Memory B cell (primary cell): Measurements from ENCODE around the gene PFN1.

Experiments used
- ATAC-seq: fragments of 150-1000 bp; cut with Tn5 transposase; 2 replicates; pipeline ENCODE4 v1.10.0; 2021; ENCODE audit warnings: low read depth, mild to moderate bottlenecking, moderate library complexity
- DNase-seq, 2 donors: peaks; one replicate each; pipeline ENCODE4 v3.0.0; 2022; ENCODE audit warnings: low spot score in 2 of 2
- H3K27ac Mint-ChIP-seq: one replicate; pipeline ENCODE4 v1.8.0; 2022; ENCODE audit warnings: mild to moderate bottlenecking, moderate library complexity, mixed read lengths
- H3K27me3 Mint-ChIP-seq: one replicate; pipeline ENCODE4 v1.8.0; 2022; ENCODE audit warnings: mixed read lengths
- H3K36me3 Mint-ChIP-seq: one replicate; pipeline ENCODE4 v1.8.0; 2022; ENCODE audit warnings: mild to moderate bottlenecking, mixed read lengths
- H3K4me1 Mint-ChIP-seq: one replicate; pipeline ENCODE4 v1.8.0; 2022; ENCODE audit warnings: mixed read lengths
- H3K4me3 Mint-ChIP-seq: one replicate; pipeline ENCODE4 v1.8.0; 2022; ENCODE audit warnings: mild to moderate bottlenecking, moderate library complexity, mixed read lengths
- H3K9me3 Mint-ChIP-seq: one replicate; pipeline ENCODE4 v1.8.0; 2022; ENCODE audit warnings: mixed read lengths

The PFN1 gene

GRCh38 chr17:4948166-4948930 is at the start of gene PFN1:
PFN1 (minus strand) TSS chr17:4948530; CDS start chr17:4948394, 136 bp downstream.
- Mint-ChIP-seq H3K27me3 (no peaks in the 10 kb centered on the region), H3K9me3 (no peaks in the 10 kb centered on the region), H3K4me3 (peak within 1 kb of the TSS; percentile 99), H3K27ac (peak within 1 kb of the TSS; percentile 97), H3K4me1 (peaks cover 45% of the 10 kb centered on the region), H3K36me3 (peaks cover 19% of the 10 kb centered on the region)
- peak; percentile 66 to 87 for DNase-seq
- ATAC-seq: peak; percentile 49

- Mint-ChIP-seq H3K9me3 (no peaks in the 10 kb centered on the region), H3K27ac (peak within 1 kb of the TSS; percentile 81), H3K36me3 (peaks cover 14% of the 10 kb centered on the region)
Measured at GRCh38 chr17:4997302-4998026, 49.1 kb upstream of the PFN1 start, which contains the start of the genes INCA1 and KIF1C. INCA1 (minus strand) TSS chr17:4997522; CDS start chr17:4994437, 3,085 bp downstream. KIF1C (plus strand) TSS chr17:4997950; CDS start chr17:5000247, 2,297 bp downstream.

DNA sequence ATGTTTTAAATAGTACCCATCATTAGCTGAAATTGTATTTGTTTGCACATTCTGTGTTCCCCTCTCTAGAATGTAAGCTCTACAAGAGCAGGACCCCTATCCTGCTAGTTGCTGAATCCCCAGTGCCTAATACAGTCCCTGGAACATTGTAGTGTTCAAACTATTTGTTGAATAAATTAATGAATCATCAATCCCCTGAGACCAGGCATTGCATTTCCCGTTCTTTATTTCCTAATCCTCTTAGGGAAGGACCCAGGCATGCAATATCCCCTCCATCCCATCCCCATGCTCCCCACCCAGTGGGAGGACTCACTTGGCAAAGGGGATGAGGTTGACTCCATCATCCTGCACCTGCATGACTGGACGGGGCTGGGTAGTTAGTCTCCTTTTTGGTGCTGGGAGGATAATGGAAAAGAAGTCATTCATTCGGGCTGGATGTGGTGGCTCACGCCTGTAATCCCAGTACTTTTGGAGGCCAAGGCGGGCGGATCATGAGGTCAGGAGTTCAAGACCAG is 45.8 kb upstream of the PFN1 start:
- Mint-ChIP-seq H3K4me3 (no peak overlapping the region), H3K9me3 (no peaks in the 10 kb centered on the region)

More at GRCh38 chr17:4997302-4998026, 49.1 kb upstream of the PFN1 start, which contains the start of the genes INCA1 and KIF1C:
- ATAC-seq: peak; percentile 88
- Mint-ChIP-seq H3K4me1 (peaks cover 22% of the 10 kb centered on the region), H3K27me3 (no peaks in the 10 kb centered on the region), H3K4me3 (peak within 1 kb of the TSS; percentile 89)
- DNase-seq: peak; percentile 94

GRCh38 chr17:4987767-4988567 is 39.6 kb upstream of the PFN1 start:
- Mint-ChIP-seq H3K4me1 (peaks cover 35% of the 10 kb centered on the region), H3K27me3 (no peaks in the 10 kb centered on the region), H3K9me3 (no peaks in the 10 kb centered on the region), H3K27ac (peak overlapping the region; percentile 70), H3K36me3 (peaks cover 4% of the 10 kb centered on the region), H3K4me3 (peak overlapping the region; percentile 89)
- DNase-seq (peak in 1 of 2 donors; percentile 30), ATAC-seq (peak; percentile 52)

More for the DNA sequence above, 45.8 kb upstream of the PFN1 start:
- ATAC-seq (no peak), DNase-seq (no peak)
- H3K27me3 Mint-ChIP-seq: no peaks in the 10 kb centered on the region
- H3K36me3 Mint-ChIP-seq: no peaks in the 10 kb centered on the region
- H3K4me1 Mint-ChIP-seq: peaks cover 21% of the 10 kb centered on the region
- H3K27ac Mint-ChIP-seq: no peak overlapping the region

GRCh38 chr17:4986951-4987766 is 38.8 kb upstream of the PFN1 start, which contains the start of gene CAMTA2:
CAMTA2 (minus strand) TSS chr17:4987675; CDS start chr17:4986222, 1,453 bp downstream.
- peaks cover 7% of the 10 kb centered on the region for H3K36me3 Mint-ChIP-seq
- peak; percentile 81 for ATAC-seq
- H3K4me3 Mint-ChIP-seq: peak within 1 kb of the TSS; percentile 89
- peak within 1 kb of the TSS; percentile 70 for H3K27ac Mint-ChIP-seq
- no peaks in the 10 kb centered on the region for H3K27me3 Mint-ChIP-seq
- no peaks in the 10 kb centered on the region for H3K9me3 Mint-ChIP-seq
- H3K4me1 Mint-ChIP-seq: peaks cover 38% of the 10 kb centered on the region
- peak; percentile 70 to 79 for DNase-seq

DNA sequence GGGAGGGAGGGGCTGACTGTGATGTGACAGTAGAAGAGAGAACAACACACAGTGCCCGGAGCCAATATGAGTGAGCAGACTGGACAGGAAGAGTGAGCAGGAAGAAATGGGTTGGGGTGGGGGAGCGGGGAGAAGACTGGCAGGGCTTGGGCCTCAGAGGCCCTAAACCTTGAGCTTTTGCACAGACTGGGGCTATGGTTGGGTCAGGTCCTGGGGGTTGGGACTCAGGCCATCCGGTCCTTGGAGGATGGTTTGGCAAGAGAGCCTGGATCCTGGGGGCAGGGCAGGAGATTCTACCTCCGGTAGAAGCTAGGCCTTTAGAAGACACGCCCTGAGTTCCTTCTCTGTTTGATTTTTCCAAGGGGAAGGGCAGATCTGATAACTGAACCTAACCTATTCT is 38.1 kb upstream of the PFN1 start:
- Mint-ChIP-seq H3K27ac (peak overlapping the region; percentile 70), H3K4me3 (peak overlapping the region; percentile 89), H3K36me3 (peaks cover 11% of the 10 kb centered on the region), H3K9me3 (no peaks in the 10 kb centered on the region), H3K4me1 (peaks cover 44% of the 10 kb centered on the region), H3K27me3 (no peaks in the 10 kb centered on the region)
- ATAC-seq: no peak
- no peak for DNase-seq

- peaks cover 46% of the 10 kb centered on the region for H3K4me1 Mint-ChIP-seq
- no peaks in the 10 kb centered on the region for H3K27me3 Mint-ChIP-seq
- ATAC-seq (no peak), DNase-seq (no peak)
- peaks cover 19% of the 10 kb centered on the region for H3K36me3 Mint-ChIP-seq
- peak overlapping the region; percentile 88 for H3K27ac Mint-ChIP-seq
- H3K9me3 Mint-ChIP-seq: no peaks in the 10 kb centered on the region
- H3K4me3 Mint-ChIP-seq: no peak overlapping the region
Measured at GRCh38 chr17:4982305-4982704, 34.0 kb upstream of the PFN1 start.

GRCh38 chr17:4980644-4981216 is 32.4 kb upstream of the PFN1 start:
- DNase-seq (peak; percentile 41 to 44), ATAC-seq (peak; percentile 73)
- no peaks in the 10 kb centered on the region for H3K9me3 Mint-ChIP-seq
- peak overlapping the region; percentile 88 for H3K27ac Mint-ChIP-seq
- peak overlapping the region; percentile 40 for H3K4me3 Mint-ChIP-seq
- peaks cover 23% of the 10 kb centered on the region for H3K36me3 Mint-ChIP-seq
- H3K27me3 Mint-ChIP-seq: no peaks in the 10 kb centered on the region
- peaks cover 36% of the 10 kb centered on the region for H3K4me1 Mint-ChIP-seq

DNA sequence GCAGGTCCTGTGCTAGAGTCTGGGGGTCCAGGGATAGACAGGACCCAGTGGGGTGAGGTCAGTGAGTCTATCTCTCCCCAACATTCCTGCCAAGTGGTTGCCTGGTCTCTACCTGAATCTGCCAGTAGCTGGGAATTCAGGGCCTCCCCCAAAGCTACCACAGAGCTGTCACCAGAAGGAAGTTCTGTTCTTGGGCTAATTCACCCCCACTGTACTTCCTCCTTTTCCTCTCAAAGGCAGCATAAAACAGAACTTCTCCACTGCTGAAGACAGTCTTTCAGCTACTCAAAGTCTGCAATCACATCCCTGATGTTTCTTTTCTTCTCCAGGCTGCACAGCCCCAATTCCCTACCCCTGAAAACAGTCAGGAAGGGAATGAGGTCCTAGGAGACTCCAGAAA is 30.4 kb upstream of the PFN1 start:
- peak overlapping the region; percentile 52 for H3K27ac Mint-ChIP-seq
- H3K36me3 Mint-ChIP-seq: peaks cover 35% of the 10 kb centered on the region
- H3K9me3 Mint-ChIP-seq: no peaks in the 10 kb centered on the region
- H3K4me1 Mint-ChIP-seq: peaks cover 38% of the 10 kb centered on the region
- H3K27me3 Mint-ChIP-seq: no peaks in the 10 kb centered on the region
- ATAC-seq (peak; percentile 80), DNase-seq (no peak)
- no peak overlapping the region for H3K4me3 Mint-ChIP-seq

- ATAC-seq (no peak), DNase-seq (no peak)
- no peak overlapping the region for H3K27ac Mint-ChIP-seq
- no peak overlapping the region for H3K4me3 Mint-ChIP-seq
- peaks cover 21% of the 10 kb centered on the region for H3K4me1 Mint-ChIP-seq
- no peaks in the 10 kb centered on the region for H3K27me3 Mint-ChIP-seq
- no peaks in the 10 kb centered on the region for H3K9me3 Mint-ChIP-seq
- H3K36me3 Mint-ChIP-seq: peaks cover 32% of the 10 kb centered on the region
Measured at GRCh38 chr17:4974115-4974670, 25.9 kb upstream of the PFN1 start.

DNA sequence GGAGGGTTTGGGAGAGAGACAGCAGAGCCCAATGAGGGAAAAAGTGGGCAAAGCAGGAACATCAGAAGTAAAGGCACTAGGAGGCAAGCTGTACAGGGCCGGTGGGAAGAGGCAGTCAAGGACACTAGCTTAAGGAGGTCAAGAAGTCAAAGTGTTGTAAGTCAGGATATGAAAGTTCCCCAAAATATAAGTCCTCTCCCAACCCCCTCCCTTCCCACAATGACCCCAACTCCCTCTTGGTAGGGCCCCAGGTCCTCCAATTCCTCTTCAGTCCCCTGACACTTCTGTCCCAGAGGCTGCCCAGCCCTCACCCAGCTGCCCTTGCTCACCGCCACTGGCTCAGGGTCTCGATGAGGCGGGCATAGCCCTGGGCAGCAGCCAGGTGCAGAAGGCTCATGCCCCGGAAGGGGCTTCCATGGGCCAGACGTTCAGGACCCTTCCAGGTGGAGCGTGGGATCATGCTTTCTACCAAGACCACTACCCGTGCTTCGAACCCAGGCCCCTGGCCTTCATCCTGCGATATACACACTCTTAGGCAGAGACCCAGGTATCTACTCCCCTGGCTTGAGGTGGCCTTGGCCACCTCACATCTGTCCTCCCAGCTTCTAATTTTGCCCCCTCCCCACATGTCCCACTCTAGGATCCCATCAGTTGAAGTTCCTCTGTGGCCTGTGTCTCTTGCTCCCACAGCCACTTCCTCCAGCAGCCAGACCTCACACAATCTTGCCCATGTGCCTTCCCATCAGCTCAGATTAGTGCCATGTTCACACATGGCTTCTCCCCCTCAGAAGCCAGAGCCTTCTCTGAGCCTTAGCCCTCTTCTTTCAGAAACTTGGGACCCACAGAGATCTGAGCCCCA is 25.2 kb upstream of the PFN1 start:
- Mint-ChIP-seq H3K4me3 (no peak overlapping the region), H3K36me3 (peaks cover 32% of the 10 kb centered on the region), H3K4me1 (peaks cover 17% of the 10 kb centered on the region), H3K27ac (peak overlapping the region; percentile 45), H3K9me3 (no peaks in the 10 kb centered on the region), H3K27me3 (no peaks in the 10 kb centered on the region)
- no peak for DNase-seq
- ATAC-seq: no peak
